ENCODE measurements around the gene ABHD17A. TPM values are rescaled to one million over a fixed set of nuclear protein-coding genes. Genes with fewer than 3 reads are reported as not detected.
A peak's percentile ranks its signal among the peaks of the same experiment; 100 is the strongest.

Gene ABHD17A
- total and polyA plus RNA-seq, 9 of the 15 experiments (the other 6 are each of a cell fraction or from before 2014, with no cell fraction given): 0.04 to 135 (median 21.8) TPM; not detected in 1

GRCh38 chr19:1863638-1864479 lies 21.4 kb downstream of the ABHD17A start (continued):
- TF ChIP-seq SIN3A (IDR thresholded peaks at IDR 0.05; ENCODE audit: borderline replicate concordance in 2 of 2, control insufficient read depth in 1 of 2, low read depth in 2 of 2, low read length in 2 of 2): peak; percentile 95 to 96
- TF ChIP-seq TCF7L2 (IDR thresholded peaks at IDR 0.05; ENCODE audit: low read depth, low read length): no peak
- TF ChIP-seq TRIM25 (IDR thresholded peaks at IDR 0.05; ENCODE audit: borderline replicate concordance): no peak
- TF ChIP-seq RAD21 (CRISPR knock-in tag; conservative IDR thresholded peaks at IDR 0.05 in 1 of 2, IDR thresholded peaks at IDR 0.05 in 1 of 2): no peak
- TF ChIP-seq SOX6 (IDR thresholded peaks at IDR 0.05): peak; percentile 28; the same call in 1 of the 2 replicates
- TF ChIP-seq KLF10 (CRISPR knock-in tag; IDR thresholded peaks at IDR 0.05): no peak
- no peak for TF ChIP-seq CHCHD3 (CRISPR knock-in tag; IDR thresholded peaks at IDR 0.05)
- no peak; a peak in 1 of 6 replicates for TF ChIP-seq CTCF (IDR thresholded peaks at IDR 0.05 in 2 of 3, conservative IDR thresholded peaks at IDR 0.05 in 1 of 3; ENCODE audit: insufficient read depth in 2 of 3, low read depth in 1 of 3, low read length in 3 of 3)
- no peak for TF ChIP-seq ZNF830 (CRISPR knock-in tag; IDR thresholded peaks at IDR 0.05)
- no peak for TF ChIP-seq GATAD2A (IDR thresholded peaks at IDR 0.05)
- no peak for TF ChIP-seq ASH1L (IDR thresholded peaks at IDR 0.05; ENCODE audit: borderline replicate concordance, low read depth, partially characterized antibody)
- TF ChIP-seq, protein P1, sequence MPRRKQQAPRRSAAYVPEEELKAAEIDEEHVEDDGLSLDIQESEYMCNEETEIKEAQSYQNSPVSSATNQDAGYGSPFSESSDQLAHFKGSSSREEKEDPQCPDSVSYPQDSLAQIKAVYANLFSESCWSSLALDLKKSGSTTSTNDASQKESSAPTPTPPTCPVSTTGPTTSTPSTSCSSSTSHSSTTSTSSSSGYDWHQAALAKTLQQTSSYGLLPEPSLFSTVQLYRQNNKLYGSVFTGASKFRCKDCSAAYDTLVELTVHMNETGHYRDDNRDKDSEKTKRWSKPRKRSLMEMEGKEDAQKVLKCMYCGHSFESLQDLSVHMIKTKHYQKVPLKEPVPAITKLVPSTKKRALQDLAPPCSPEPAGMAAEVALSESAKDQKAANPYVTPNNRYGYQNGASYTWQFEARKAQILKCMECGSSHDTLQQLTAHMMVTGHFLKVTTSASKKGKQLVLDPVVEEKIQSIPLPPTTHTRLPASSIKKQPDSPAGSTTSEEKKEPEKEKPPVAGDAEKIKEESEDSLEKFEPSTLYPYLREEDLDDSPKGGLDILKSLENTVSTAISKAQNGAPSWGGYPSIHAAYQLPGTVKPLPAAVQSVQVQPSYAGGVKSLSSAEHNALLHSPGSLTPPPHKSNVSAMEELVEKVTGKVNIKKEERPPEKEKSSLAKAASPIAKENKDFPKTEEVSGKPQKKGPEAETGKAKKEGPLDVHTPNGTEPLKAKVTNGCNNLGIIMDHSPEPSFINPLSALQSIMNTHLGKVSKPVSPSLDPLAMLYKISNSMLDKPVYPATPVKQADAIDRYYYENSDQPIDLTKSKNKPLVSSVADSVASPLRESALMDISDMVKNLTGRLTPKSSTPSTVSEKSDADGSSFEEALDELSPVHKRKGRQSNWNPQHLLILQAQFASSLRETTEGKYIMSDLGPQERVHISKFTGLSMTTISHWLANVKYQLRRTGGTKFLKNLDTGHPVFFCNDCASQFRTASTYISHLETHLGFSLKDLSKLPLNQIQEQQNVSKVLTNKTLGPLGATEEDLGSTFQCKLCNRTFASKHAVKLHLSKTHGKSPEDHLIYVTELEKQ (CRISPR knock-in tag; IDR thresholded peaks at IDR 0.05): no peak
- peak; percentile 48 for TF ChIP-seq HMGN3 (IDR thresholded peaks at IDR 0.05; ENCODE audit: borderline replicate concordance, extremely low read depth, insufficient read length, low read depth, low read length)
- TF ChIP-seq ZNF77 (CRISPR knock-in tag; IDR thresholded peaks at IDR 0.05): no peak
- TF ChIP-seq, protein P2, sequence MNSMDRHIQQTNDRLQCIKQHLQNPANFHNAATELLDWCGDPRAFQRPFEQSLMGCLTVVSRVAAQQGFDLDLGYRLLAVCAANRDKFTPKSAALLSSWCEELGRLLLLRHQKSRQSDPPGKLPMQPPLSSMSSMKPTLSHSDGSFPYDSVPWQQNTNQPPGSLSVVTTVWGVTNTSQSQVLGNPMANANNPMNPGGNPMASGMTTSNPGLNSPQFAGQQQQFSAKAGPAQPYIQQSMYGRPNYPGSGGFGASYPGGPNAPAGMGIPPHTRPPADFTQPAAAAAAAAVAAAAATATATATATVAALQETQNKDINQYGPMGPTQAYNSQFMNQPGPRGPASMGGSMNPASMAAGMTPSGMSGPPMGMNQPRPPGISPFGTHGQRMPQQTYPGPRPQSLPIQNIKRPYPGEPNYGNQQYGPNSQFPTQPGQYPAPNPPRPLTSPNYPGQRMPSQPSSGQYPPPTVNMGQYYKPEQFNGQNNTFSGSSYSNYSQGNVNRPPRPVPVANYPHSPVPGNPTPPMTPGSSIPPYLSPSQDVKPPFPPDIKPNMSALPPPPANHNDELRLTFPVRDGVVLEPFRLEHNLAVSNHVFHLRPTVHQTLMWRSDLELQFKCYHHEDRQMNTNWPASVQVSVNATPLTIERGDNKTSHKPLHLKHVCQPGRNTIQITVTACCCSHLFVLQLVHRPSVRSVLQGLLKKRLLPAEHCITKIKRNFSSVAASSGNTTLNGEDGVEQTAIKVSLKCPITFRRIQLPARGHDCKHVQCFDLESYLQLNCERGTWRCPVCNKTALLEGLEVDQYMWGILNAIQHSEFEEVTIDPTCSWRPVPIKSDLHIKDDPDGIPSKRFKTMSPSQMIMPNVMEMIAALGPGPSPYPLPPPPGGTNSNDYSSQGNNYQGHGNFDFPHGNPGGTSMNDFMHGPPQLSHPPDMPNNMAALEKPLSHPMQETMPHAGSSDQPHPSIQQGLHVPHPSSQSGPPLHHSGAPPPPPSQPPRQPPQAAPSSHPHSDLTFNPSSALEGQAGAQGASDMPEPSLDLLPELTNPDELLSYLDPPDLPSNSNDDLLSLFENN (IDR thresholded peaks at IDR 0.05; ENCODE audit: low read depth in 2 of 2, low read length in 2 of 2): no peak

Data from K562 (cell line).